GM18873 (cell line): ENCODE measurements around the gene CA7.
A peak's percentile ranks its signal among the peaks of the same experiment; 100 is the strongest.

Experiments used
- ATAC-seq: cut with Tn5 transposase; IDR thresholded peaks from one replicate; pipeline ENCODE4 v1.9.1; 2021; ENCODE audit warnings: mild to moderate bottlenecking, moderate library complexity, moderate number of reproducible peaks; ENCODE audit not compliant: unreplicated experiment, low FRiP score

Gene CA7

DNA sequence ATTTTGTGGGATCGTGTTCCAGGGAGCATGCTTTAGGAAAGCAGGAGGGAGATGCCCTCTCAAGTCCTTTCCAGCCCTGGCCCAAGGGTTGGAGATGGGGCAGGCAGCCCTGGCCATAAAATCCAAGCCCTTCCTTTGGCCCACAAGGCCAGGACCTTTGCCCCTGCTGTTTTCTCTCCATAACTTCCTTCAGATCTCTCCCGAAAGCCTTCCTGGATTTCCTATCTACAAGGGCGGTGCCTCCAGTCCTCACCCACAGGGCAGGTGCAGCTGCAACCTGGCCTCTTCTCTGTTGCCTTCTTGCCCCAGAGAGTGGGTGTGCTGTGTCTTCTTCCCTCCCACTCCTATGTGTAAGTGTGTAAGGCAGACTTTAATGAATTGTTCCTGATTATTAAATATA, 27.6 kb downstream of the CA7 start:
- no peak for ATAC-seq

DNA sequence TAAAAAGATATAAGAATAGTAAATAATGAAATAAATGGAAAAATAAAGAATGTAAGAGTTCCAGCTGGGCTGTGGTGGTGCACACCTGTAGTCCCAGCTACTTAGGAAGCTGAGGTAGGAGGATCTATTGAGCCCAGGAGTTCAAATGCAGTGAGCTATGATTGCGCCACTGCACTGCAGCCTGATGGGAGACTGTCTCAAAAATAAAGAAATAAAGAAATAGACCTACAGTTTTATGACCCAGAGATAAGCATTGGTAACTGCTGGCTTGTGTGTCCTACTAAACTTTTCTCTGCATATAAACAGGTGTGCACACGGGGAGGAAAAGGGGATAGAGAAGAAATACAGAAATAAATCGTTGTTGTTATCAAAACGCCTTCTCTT, 28.3 kb downstream of the CA7 start:
- no peak for ATAC-seq

- ATAC-seq, result peak; percentile 74
These were observed 28.9 kb downstream of the CA7 start for GRCh38 chr16:66872943-66873684.

DNA sequence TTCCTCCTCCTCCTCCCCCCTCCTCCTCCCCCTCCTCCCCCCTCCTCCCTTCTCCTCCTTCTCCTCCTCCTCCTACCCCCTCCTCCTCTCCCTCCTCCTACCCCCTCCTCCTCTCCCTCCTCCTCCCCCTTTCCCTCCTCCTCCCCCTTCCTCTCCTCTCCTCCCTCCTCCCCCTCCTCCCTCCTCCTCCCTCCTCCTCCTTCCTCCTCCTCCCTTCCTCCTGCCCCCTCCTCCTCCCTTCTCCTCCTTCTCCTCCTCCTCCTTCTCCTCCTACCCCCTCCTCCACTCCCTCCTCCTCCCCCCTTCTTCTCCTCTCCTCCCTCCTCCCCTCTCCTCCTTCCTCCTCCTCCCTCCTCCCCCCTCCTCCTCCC, 29.5 kb downstream of the CA7 start:
- no peak for ATAC-seq

GRCh38 chr16:66874079-66874775, 30.0 kb downstream of the CA7 start:
- no peak for ATAC-seq

DNA sequence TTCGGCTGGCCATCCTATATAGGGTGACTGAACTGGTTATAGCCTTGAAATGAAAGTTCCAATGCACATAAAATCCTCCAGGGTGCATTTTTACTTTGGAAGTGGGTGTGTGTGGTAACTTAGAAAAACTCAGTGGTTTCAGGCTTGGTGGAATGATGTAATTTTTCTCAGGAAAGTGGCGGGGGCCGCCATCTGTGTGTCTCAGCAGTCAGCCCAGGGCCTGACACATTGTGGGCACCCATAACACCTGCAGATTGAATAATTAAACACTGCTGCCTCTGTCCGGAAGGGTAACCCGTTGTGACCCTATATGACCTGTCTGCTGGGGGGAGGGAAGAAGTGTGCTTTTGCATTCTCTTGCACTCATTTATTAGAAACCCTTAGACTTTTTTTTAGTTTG, 33.9 kb downstream of the CA7 start:
- ATAC-seq, result no peak

DNA sequence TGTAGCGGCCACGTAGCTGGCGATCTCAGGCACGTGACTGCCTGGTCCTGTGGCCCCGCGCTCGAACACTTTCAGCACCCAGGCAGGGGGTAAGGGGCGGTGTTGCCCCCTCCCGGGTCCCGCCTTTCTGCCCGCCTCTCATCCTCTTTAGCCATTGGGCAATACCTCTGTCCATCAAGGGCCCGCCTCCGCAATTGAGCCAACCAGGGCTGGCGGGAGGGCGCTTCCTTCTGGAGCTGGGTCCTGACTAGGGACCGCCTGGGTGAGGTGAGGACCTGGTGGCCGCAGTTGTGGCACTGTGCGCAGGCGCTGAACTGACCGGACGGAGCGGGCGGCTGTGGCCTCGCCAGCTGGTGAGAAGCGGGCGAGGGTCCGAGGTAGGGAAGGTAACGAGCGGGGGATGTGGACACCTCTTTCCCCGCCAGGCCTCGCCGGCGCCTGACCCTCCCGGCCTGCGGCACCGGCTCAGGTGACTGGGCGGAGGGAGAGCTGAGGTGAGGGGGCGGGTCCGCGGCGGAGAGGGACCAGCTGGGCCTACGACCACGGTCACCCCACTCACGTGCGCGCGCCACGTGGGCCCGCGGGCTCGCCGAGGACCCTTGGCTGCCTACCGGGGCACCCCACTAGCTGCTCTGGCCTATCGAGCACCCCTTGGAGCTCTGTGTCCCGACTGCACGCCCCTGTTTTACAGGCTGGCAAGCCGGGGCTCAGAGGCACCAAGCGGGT, 36.2 kb downstream of the CA7 start, which contains the start of gene PDP2:
Gene PDP2, plus strand, starts transcription at position 228 of the 726 bp plus-strand sequence. CDS start 3,770 bp downstream, outside the sequence.
- ATAC-seq, result peak; percentile 86

DNA sequence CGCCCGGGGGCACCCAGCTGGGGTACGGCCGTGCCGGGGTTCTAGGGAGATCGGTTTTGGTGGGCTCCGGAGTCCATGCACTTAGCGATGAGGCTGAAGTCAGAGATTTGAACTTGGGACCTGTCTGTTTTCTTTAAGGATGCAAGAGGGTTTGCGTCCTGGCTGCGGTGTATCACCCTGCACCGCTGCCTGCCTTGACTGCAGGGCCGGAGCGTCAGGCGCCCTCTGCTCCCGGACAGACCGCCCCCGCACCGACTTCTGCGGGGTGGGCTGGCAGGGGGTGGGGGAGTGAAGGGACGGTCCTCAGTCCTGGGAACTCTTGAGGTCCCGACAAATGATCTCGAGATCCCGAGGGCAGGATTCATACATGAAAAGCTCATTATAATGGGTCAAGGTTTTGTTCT, 36.8 kb downstream of the CA7 start:
- ATAC-seq, result no peak

DNA sequence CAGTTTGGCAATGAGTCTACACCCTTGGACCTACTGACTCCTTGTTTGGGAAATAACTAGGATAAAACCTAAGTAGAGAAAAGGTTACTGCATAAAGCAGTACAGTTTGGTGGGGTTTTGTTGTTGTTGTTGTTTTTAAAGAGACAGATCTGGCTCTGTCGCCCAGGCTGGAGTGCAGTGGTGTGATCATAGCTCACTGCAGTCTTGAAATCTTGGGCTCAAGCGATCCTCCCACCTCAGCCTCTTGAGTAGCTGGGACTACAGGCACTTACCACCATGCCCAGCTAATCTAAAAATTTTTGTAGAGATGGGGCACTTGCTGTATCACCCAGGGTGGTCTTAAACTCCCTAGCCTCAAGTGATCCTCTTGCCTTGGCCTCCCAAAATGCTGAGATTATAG, 37.3 kb downstream of the CA7 start:
- ATAC-seq, result no peak

- no peak for ATAC-seq
These were observed 37.8 kb downstream of the CA7 start for GRCh38 chr16:66881964-66882508.

- ATAC-seq, result no peak
These were observed 38.5 kb downstream of the CA7 start for GRCh38 chr16:66882702-66883101.

- no peak for ATAC-seq
These were observed 41.3 kb downstream of the CA7 start for GRCh38 chr16:66885491-66885890.

DNA sequence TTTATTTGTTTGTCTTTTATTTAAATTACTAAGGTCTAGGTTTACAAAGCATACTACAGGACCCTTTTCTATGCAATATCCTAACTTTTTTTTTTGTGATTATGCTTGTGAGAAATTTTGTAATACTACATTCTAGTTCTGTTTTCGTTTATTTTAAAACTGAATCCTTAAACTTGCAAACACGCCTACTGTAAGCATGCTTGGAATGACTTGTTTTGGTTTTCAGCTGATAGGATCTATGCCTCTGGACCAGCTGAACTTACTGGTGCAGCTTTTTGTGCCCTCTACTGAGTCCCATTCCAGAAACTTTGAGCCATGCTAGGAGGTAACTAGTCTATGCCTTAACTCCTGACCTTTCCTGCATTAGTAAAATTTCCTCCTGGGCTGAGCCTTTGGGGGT, 42.1 kb downstream of the CA7 start:
- ATAC-seq, result no peak

DNA sequence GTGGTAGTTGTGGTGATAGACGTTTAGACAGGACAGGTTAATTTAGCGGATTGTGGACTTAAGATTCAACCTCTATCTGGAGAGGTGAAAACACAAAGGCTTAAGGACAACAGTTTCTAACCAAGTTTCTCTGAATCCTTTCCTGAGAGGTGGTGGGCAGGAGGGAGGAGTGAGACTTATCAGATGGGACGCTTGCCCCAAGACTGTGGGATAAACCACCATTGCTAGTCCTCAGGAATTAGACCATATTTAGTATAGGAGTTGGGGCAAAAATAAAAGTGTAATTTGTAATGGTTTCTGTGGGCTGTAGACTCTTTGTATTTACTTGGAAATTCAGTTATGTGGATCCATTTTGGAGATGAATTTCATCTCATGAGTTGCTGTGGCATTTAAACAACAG, 42.7 kb downstream of the CA7 start:
- no peak for ATAC-seq

GRCh38 chr16:66888647-66889615, 44.7 kb downstream of the CA7 start:
- no peak for ATAC-seq

GRCh38 chr16:66889622-66890021, 45.4 kb downstream of the CA7 start:
- ATAC-seq, result no peak

DNA sequence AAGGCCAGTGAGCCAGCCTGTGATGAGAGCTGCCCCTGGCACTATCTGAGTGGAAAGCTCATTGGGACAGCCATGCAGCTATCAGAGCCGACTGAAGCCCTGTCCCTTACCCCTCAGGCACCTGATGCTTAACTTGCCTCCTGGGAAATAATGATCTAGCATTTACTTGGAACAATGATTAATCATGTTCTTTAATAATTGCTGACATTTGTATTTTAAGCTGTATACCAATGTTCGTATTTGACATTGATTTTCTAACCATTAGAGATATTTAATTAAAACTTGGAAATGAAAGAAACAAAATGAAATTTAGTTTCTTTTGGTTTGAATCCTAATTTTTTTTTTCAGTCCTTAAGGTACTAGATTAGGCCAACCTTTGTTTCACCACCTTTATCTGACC, 46.6 kb downstream of the CA7 start:
- ATAC-seq, result no peak

GRCh38 chr16:66891360-66891759, 47.1 kb downstream of the CA7 start:
- ATAC-seq, result no peak

DNA sequence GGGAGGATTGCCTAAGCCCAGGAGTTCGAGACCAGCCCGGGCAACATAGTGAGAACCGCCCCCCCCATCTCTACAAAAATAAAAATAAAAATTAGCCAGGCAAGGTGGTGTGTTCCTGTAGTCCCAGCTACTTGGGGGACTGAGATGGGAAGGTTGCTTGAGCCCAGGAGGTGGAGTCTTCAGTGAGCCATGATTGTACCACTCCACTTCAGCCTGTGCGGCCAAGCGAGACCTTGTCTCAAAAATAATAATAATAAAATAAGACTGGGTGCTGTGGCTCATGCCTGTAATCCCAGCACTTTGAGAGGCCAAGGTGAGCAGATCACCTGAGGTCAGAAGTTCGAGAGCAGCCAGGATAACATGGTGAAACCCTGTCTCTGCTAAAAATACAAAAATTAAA, 47.6 kb downstream of the CA7 start:
- no peak for ATAC-seq

DNA sequence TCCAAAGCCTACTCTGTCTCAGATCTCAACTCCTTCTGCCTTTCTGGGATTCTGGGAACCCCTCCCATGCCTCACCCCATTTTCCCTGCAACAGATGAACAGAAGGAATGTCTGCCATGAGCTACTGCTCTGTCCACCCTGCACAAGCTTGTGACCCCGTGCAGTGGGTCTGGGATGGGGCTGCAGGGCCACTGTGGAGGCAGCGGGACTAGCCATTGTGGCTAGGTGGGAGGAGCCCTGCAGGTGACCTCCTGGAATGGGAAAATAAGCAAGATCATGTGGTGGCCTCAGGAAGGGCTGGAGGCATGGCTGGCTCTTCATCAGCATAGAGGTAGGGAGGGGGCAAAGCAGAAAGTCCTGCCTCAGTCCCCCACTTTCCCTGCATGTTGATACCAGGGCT, 49.8 kb downstream of the CA7 start:
- ATAC-seq, result no peak
